Measurements from ENCODE around the gene ACAP2.

DNA sequence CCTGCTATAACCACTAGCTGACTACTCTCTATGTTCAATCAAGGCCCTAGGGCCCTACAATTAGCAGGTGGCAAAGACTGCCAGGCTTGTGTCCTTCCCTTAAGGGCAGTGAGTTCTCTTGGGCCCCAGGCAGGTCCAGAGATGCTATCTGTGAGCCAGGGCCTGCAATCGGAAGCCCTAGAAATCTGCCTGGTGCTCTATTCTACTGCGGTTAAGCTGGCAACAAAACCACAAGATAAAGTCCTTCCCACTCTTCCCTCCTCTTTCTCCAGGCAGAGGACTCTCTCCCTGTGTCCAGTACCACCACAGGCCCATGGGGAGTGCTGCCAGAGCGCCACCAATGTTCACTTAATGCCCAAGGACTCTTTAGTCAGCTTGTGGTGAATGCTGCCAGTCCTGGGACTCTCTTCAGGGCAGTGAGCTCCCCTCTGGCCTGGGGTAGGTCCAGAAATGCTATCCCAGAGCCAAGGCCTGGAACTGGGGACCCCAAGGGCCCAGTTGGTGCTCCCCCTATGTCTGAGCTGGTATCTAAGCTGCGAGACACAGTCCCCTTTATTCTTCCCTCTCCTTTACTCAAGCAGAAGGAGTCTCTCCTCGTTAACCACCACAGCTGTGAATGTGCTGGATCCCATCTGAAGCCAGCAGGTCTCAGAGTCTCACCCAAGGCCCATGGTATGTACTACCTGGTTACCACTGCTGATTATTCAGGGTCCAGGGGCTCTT lies 206.6 kb downstream of the ACAP2 start:
- TF ChIP-seq POLR2A (IDR thresholded peaks at IDR 0.05; ENCODE audit: low read length) (no peak), GATA1 (IDR thresholded peaks at IDR 0.05; ENCODE audit: low read depth, low read length) (no peak)
